ENCODE data around the gene BCR. TPM values are rescaled to one million over a fixed set of nuclear protein-coding genes. Genes with fewer than 3 reads are reported as not detected.

The BCR gene
- total RNA-seq, 1 experiment from 2014 or later = 129 TPM

GRCh38 chr22:23140385-23140784 lies 39.9 kb upstream of the BCR start:
- peaks cover 12% of the 10 kb centered on the region for H3K27me3 Mint-ChIP-seq (ENCODE audit: low read depth)
- no peak overlapping the region for H3K27ac Mint-ChIP-seq
- no peaks in the 10 kb centered on the region for H3K36me3 Mint-ChIP-seq
- DNase-seq (ENCODE audit: low spot score) (no peak), ATAC-seq (no peak)
- no peak for TF ChIP-seq JAZF1 (CRISPR knock-in tag; IDR thresholded peaks at IDR 0.05)
- no peak for TF ChIP-seq FOXK1 (CRISPR knock-in tag; IDR thresholded peaks at IDR 0.05)
- TF ChIP-seq MLX (CRISPR knock-in tag; IDR thresholded peaks at IDR 0.05) = no peak
- TF ChIP-seq ZNF219 (CRISPR knock-in tag; IDR thresholded peaks at IDR 0.05; ENCODE audit: borderline replicate concordance) = no peak
- TF ChIP-seq MXD4 (CRISPR knock-in tag; IDR thresholded peaks at IDR 0.05; ENCODE audit: borderline replicate concordance) = no peak
- TF ChIP-seq MAX (CRISPR knock-in tag; IDR thresholded peaks at IDR 0.05) = no peak
- TF ChIP-seq TEAD4 (CRISPR knock-in tag; IDR thresholded peaks at IDR 0.05) = no peak
- no peak for TF ChIP-seq MYBL2 (CRISPR knock-in tag; IDR thresholded peaks at IDR 0.05)
- no peak for TF ChIP-seq E2F1 (CRISPR knock-in tag; IDR thresholded peaks at IDR 0.05)
- H3K9me3 Mint-ChIP-seq = no peaks in the 10 kb centered on the region
- H3K4me1 Mint-ChIP-seq = peaks cover 28% of the 10 kb centered on the region
- no peak overlapping the region for H3K4me3 Mint-ChIP-seq
- CTCF ChIA-PET = interaction anchor here (1.9 to 5.5 kb wide), 3 partner anchors 12 to 181 kb away, joined by 9 to 40 read pairs (median 13); no protein-coding TSS in a partner anchor
- POLR2A ChIA-PET = interaction anchor here (0.7 kb wide), 1 partner anchor 12 kb away, joined by 4 read pairs; no protein-coding TSS in a partner anchor

- H3K27me3 Mint-ChIP-seq (ENCODE audit: low read depth) = peaks cover 32% of the 10 kb centered on the region
- H3K4me1 Mint-ChIP-seq = peaks cover 27% of the 10 kb centered on the region
- TF ChIP-seq USF2 (CRISPR knock-in tag; IDR thresholded peaks at IDR 0.05) (no peak), TP53 (CRISPR knock-in tag; IDR thresholded peaks at IDR 0.05) (no peak), JAZF1 (CRISPR knock-in tag; IDR thresholded peaks at IDR 0.05) (no peak), SP1 (CRISPR knock-in tag; conservative IDR thresholded peaks at IDR 0.05) (no peak), E2F5 (CRISPR knock-in tag; IDR thresholded peaks at IDR 0.05) (no peak), ATF2 (CRISPR knock-in tag; IDR thresholded peaks at IDR 0.05; ENCODE audit: borderline replicate concordance, low read depth) (no peak), SMAD4 (CRISPR knock-in tag; IDR thresholded peaks at IDR 0.05) (no peak)
- H3K9me3 Mint-ChIP-seq = no peaks in the 10 kb centered on the region
- DNase-seq (ENCODE audit: low spot score) (no peak), ATAC-seq (no peak)
- peak overlapping the region; percentile 54 for H3K4me3 Mint-ChIP-seq
- ChIA-PET CTCF (interaction anchor here (1.0 to 5.5 kb wide), 7 partner anchors 14 to 183 kb away, joined by 3 to 40 read pairs (median 6); no protein-coding TSS in a partner anchor), POLR2A (no interaction called here)
- H3K36me3 Mint-ChIP-seq = no peaks in the 10 kb centered on the region
- 0 out of 2 replicates have a peak overlapping the region, but pooled peaks have one; percentile 14 for H3K27ac Mint-ChIP-seq
These were observed 37.7 kb upstream of the BCR start for GRCh38 chr22:23142546-23143105.

GRCh38 chr22:23143119-23143518 lies 37.2 kb upstream of the BCR start:
- Mint-ChIP-seq H3K36me3 (no peaks in the 10 kb centered on the region), H3K4me1 (peaks cover 25% of the 10 kb centered on the region), H3K27ac (0 out of 2 replicates have a peak overlapping the region, but pooled peaks have one; percentile 14), H3K4me3 (no peak overlapping the region), H3K27me3 (ENCODE audit: low read depth) (peaks cover 32% of the 10 kb centered on the region), H3K9me3 (no peaks in the 10 kb centered on the region)
- TF ChIP-seq HMGA2 (CRISPR knock-in tag; IDR thresholded peaks at IDR 0.05) (peak; percentile 40; the same call in 1 of the 2 replicates), FOXJ3 (CRISPR knock-in tag; IDR thresholded peaks at IDR 0.05; ENCODE audit: borderline replicate concordance) (no peak)
- DNase-seq (ENCODE audit: low spot score) = no peak
- ChIA-PET CTCF (interaction anchor here (2.7 to 5.5 kb wide), 2 partner anchors 14 to 139 kb away, joined by 24 to 40 read pairs; no protein-coding TSS in a partner anchor), POLR2A (no interaction called here)
- ATAC-seq = no peak

All from WTC11 (cell line).